HuH-7 (cell line): ENCODE data around the gene CNKSR3.
"Not testable (repeated sequence)": the region's sequence is repeated elsewhere in the genome, so short reads cannot be mapped to it uniquely, and the experiment has no call there.

ENCODE experiments used
- DNase-seq: peaks from one replicate; pipeline ENCODE4 v3.0.0; 2011; ENCODE audit warnings: low spot score

Gene CNKSR3

GRCh38 chr6:154528310-154528915 is 17.9 kb upstream of the CNKSR3 start:
- DNase-seq, result no peak

- DNase-seq, result no peak
These were observed 16.5 kb upstream of the CNKSR3 start for GRCh38 chr6:154526996-154527395.

- DNase-seq, result no peak
These were observed 12.1 kb upstream of the CNKSR3 start for GRCh38 chr6:154522576-154522975.

- no peak for DNase-seq
These were observed 10.9 kb upstream of the CNKSR3 start for GRCh38 chr6:154521412-154521811.

GRCh38 chr6:154520280-154520679 is 9.8 kb upstream of the CNKSR3 start:
- no peak for DNase-seq

- DNase-seq, result no peak
These were observed 7.9 kb upstream of the CNKSR3 start for GRCh38 chr6:154518396-154518795.

GRCh38 chr6:154516276-154516675 is 5.8 kb upstream of the CNKSR3 start:
- DNase-seq, result no peak

GRCh38 chr6:154515826-154516225 is 5.3 kb upstream of the CNKSR3 start:
- DNase-seq, result no peak

- not testable (repeated sequence) for DNase-seq
These were observed 4.6 kb upstream of the CNKSR3 start for GRCh38 chr6:154515076-154515475.

- no peak for DNase-seq
These were observed 4.0 kb upstream of the CNKSR3 start for GRCh38 chr6:154514481-154514880.

- DNase-seq, result no peak
These were observed 3.3 kb upstream of the CNKSR3 start for GRCh38 chr6:154513601-154514320.

GRCh38 chr6:154512201-154512600 is 1.7 kb upstream of the CNKSR3 start:
- no peak for DNase-seq

- peak; percentile 53 for DNase-seq
These were observed 1.3 kb upstream of the CNKSR3 start for GRCh38 chr6:154511791-154512190.

GRCh38 chr6:154509421-154510143 is 903 bp downstream of the CNKSR3 start:
- peak; percentile 29 for DNase-seq

GRCh38 chr6:154508573-154509375 is 1.7 kb downstream of the CNKSR3 start:
- DNase-seq, result peak; percentile 64

GRCh38 chr6:154506991-154507898 is 3.2 kb downstream of the CNKSR3 start:
- DNase-seq, result peak; percentile 34

GRCh38 chr6:154506582-154506981 is 3.9 kb downstream of the CNKSR3 start:
- no peak for DNase-seq

GRCh38 chr6:154506108-154506507 is 4.4 kb downstream of the CNKSR3 start:
- no peak for DNase-seq

GRCh38 chr6:154504865-154505449 is 5.5 kb downstream of the CNKSR3 start:
- no peak for DNase-seq

GRCh38 chr6:154504102-154504501 is 6.4 kb downstream of the CNKSR3 start:
- no peak for DNase-seq

- no peak for DNase-seq
These were observed 6.8 kb downstream of the CNKSR3 start for GRCh38 chr6:154503658-154504057.
